ENCODE results near the gene SECISBP2L. TPM values are rescaled to one million over a fixed set of nuclear protein-coding genes. Genes with fewer than 3 reads are reported as not detected.

Gene SECISBP2L
- 47.7 and 54.8 TPM in 2 replicates for total RNA-seq

GRCh38 chr15:49046220-49047102, at the start of gene SECISBP2L:
TSS of gene SECISBP2L (minus strand) at chr15:49046446. CDS start at chr15:49046299, 147 bp downstream.

GRCh38 chr15:48963524-48964113, 82.6 kb downstream of the SECISBP2L start, which contains the start of gene SHC4:
TSS of gene SHC4 (minus strand) at chr15:48963919. CDS start at chr15:48963015, 904 bp downstream.

Small RNA genes lying within 50 kb of the gene (small RNA-seq; reads per million reads assigned to genes)
- gene RF00019, result not detected

Other genes with a start within 250 kb of the SECISBP2L start
- gene CEP152, start 235.4 kb downstream of the SECISBP2L start, total RNA-seq, result 21.8 and 23.9 TPM in 2 replicates
- gene EID1, start 168.3 kb downstream of the SECISBP2L start, total RNA-seq, result 238 and 246 TPM in 2 replicates
- gene SHC4, start 82.5 kb downstream of the SECISBP2L start, total RNA-seq, result 0.53 and 0.65 TPM in 2 replicates
- gene COPS2, start 109.2 kb upstream of the SECISBP2L start, total RNA-seq, result 119 and 130 TPM in 2 replicates
- gene GALK2, start 123.8 kb upstream of the SECISBP2L start, total RNA-seq, result 48.1 and 53.2 TPM in 2 replicates